ENCODE data around the gene FMO5.
"Not testable (repeated sequence)": the region's sequence is repeated elsewhere in the genome, so short reads cannot be mapped to it uniquely, and the experiment has no call there.

FMO5 gene

DNA sequence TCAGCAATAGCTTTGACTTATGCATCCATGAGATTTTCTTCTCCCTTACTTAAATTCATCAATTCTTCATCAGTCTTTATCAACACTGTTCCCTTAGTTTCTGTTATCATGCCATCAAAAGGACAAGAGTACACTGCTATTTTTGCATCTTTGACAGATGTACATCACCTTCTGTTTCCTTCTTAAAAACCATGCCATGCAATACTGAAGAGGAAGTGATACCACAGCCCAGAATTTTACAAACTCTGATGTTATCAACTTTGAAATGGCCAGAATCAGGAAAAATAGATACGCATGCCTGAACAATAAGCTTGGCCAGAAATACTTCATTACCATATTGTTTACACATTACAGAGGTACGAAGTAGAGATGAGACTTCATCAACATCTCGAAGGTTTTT lies 21.1 kb downstream of the FMO5 start:
- no peak for DNase-seq

DNA sequence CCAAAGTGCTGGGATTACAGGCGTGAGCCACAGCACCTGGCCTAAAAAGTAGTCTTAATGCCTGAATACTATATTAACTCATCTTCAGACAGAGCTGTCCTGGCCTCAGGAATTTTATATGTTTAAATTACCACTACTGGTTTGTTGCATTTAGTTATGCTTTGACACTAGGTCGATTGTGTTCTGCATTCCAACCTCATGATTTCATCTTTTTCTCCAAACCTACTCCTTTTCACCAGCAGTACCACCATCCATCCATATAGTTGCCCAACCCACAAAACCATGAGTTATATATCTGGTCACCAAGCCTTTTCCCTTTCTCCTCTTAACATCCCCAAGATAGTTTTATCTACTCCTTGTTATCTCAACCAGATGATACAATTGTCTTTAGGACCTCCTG lies 22.6 kb downstream of the FMO5 start:
- no peak for DNase-seq

DNA sequence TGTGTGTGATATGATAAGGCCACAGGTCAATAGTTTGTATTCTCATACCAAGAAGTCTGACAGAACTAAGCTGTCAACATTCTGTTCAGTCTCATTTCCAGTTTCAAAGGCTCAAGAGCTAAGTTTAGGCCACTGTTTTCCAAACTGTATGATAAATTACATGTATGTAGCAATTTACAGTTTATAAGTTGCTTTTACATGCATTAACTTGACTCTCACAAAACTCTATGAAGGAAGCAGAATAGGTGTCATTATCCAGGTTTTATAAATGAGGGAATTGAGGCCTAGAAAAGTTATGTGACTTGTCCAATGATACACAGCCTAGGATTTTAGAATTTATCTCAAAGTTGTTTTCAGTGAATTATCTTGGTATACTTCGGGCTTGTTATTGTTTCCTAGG lies 23.4 kb downstream of the FMO5 start:
- DNase-seq = no peak

DNA sequence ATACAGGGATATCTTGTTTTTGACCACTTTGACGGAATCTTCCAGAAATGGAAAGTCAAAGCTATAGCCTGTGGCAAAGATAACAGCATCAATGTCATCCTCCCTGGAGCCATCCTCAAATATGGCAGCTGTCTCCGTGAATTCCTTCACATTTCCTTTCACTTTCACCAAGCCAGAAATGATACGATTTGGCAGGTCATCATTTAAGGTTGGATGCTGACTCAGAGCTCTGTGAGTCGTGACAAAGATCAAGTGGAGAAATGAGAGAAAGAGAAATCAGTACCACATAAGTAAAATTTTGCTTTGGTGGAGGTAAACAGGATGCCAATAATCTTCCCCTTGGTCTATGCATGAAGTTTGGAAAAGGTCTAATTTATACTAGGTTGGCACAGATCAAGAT lies 23.9 kb downstream of the FMO5 start:
- no peak for DNase-seq

DNA sequence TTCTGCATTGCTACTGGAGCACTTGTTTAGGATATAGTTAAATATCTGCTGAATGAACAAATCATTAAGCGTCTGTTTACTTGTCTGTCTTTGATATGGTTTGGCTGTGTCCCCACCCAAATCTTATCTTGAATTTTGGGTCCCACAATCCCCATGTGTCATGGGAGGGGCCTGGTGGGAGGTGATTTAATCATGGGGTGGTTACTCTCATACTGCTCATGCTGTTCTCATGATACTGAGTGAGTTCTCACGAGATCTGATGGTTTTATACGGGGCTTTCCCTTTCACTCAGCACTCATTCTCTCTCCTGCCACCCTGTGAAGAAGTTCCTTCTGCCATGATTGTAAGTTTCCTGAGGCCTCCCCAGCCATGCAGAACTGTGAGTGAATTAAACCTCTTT lies 27.8 kb downstream of the FMO5 start:
- not testable (repeated sequence) for DNase-seq

DNA sequence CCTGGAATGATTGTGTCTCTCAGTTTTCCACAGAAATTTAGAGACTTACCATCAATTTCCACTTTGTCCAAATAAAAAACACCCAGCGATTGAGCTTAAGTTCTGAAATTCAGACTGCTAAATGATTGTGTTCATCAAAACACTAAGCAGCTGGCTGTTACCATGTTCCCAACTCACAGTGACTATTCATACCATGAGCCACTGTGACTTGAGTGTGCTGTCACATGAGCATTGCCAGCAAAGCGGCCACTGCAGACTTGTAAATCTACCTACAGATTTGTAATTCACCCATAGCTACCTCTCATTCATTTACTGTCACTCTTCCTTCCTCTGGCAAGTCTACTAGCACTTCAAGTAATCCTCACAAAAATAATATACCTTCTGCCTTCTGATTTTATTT lies 35.6 kb downstream of the FMO5 start:
- no peak for DNase-seq

DNA sequence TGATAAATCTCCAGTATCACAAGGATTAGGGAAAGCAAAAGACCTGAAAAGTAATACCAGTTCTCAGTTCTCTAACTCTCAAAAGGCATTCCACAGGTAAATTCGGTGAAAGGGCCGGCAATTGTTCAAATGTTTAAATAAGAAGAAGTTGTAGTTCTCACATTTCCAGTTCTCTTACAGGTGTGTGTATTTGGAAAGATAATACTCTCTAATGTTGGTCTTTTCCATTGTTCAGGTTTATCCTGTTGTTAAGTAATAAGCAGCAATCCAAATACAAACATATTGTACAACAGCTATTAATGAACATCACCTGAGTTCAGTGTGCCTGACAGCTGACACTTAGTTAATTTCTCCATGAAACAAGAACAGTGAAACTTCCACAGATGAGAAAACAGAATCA lies 39.7 kb downstream of the FMO5 start:
- no peak for DNase-seq

DNA sequence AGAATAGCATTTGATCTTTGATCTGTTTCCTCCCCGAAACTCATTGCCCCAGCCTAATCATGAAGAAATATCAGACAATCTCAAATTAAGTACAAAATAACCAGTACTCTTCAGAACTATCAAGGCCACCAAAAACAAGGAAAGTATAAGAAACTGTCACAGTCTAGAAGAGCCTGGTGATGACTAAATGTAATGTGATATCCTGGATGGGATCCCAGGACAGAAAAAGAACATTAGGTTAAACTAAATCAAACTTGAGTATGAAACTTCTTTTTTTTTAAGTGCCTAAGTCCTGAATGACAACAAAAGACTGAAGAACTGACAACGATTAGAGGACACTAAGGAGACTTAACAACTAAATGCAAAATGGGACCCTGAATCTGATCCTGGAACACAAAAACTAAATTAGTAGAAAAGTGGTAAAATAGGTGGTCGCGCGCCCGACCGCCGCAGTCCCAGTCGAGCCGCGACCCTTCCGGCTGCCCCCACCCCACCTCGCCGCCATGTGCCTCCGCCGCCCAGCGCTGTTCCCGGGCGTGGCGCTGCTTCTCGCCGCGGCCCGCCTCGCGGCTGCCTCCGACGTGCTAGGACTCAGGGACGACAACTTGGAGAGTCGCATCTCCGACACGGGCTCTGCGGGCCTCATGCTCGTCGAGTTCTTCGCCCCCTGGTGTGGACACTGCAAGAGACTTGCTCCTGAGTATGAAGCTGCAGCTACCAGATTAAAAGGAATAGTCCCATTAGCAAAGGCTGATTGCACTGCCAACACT lies 47.3 kb downstream of the FMO5 start:
- DNase-seq = no peak

DNA sequence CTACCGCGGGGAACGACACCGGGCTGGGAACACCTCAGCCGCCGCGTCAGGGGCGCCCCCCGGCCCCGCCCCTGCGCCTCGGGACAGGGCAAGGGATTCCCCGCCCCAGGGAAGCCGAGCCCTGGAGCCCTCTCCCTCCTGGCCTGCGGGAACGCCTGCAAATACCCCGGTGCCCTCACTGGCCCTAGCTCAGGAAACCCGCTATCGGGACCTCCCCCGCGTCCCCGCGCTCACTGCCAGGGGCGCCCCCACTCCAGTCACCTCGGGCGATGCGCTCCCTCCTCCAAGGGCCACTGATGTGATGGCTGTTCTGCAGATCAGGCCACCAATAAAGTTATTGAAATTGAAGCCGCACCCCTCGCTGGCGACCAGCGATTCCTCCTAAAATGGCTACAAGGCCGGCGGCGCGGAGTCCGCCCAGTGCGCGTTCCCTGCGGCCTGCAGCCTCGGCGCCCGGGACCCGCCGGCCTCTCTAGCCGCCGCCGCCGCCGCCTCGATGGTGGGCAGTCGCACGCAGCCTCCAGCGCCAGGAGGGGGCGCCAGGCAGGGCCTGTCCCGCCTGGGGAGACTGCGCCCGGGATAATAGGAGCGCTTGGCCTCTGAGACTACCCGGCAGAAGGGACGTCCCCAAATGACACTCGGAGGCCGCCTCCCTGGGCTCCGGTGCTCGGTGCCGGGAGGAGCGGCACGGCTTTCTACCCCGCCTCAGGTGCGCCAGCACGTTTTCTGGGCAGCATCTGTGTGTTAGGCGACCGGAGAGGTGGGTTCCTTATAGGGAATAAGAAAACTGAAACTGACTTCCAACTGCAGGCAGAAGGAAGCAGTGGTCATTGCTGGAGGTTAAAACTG lies 52.7 kb downstream of the FMO5 start, which contains the start of gene PRKAB2:
Gene PRKAB2 (minus strand): TSS at position 303 of the 849 bp plus-strand sequence. CDS start 326 bp downstream, outside the sequence.
- DNase-seq = peak; percentile 90

DNA sequence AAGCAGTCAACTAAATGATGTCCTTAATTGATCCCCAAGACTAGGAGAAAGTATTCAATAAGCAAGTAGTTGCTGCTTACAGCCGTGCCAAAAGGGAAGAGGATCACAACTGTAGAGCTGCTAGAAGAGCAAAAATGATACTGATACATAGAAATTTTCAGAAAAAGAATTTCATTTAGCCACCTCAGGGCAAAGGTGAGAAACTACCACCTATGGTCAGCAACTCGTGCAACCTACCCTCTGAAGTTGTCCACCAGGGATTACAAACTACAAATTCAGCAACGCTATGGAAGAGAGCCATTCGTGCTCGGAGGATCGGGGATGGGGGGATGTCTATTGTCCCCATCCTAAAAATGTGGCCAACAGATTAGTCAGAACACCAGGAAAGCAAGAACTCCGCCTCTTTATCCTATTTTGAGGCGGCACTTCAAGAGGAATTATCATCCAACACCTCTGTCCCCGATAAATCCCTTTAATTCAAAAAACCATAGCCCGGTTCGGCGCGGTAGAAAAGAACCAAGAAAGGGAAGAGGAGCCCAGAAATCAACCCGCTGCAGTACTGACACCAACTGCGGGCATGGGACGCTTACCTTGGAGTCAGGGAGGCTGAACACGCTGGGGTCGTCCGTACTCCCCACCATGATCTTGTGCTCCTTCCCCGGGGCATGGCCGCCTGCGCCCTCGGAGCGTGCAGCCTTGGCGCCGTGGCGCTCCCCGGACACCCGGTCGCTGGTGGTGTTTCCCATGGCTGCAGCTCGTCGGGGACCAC lies 53.6 kb downstream of the FMO5 start:
- no peak for DNase-seq

DNA sequence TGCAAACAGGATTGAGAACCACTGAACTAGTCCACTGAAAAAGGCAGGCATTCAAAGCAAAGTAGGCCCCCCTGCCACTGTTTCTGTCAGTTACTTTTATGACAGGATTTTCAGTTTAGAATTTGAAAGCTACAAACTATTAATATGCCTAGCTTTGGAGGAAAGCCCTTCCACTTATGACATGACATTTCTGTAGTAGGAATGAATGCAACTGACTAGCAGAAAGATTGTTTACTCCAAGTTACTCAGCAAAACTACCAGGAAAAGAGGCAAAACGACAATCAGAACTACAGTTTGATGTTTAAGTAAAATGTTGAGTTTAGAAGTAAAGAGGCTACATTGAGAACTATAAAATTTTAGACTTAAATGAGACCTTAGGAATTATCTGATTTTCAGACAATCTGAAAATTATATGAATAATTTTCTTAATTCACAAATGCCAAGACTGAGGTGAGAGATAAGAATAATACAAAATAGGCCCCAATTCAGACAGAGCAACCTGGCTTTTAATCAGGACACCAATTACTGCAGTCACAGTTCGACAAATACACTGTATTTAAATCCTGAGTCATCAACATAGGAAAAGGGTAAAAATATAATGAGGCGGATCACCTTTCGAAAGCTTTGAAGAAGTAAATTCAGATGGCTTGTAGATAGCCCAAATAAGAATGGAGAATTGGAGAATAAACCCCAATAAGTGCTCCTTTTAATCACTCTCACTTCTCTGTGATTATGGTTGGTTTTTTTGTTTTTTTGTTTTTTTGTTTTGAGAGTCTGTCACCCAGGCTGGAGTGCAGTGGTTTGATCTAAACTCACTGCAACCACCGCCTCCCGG lies 55.1 kb downstream of the FMO5 start:
- DNase-seq = no peak

DNA sequence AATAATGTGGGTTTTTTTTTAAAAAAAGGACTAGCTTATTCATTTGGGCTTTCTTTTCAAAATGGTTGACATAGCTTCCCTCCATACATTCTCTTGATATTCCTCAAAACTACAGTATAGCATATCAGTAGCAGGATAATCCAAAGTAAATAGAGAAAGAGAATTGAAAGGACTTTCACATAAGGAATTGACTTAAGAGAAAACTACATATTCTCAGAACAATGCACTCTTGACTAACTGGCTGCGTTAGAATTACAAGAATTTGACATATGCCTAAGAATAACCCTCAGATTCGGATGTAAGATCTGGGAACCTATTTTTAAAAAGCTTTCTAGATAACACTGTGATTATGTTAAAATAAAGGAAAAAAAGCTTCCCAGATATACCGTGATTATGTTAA lies 56.0 kb downstream of the FMO5 start:
- no peak for DNase-seq

DNA sequence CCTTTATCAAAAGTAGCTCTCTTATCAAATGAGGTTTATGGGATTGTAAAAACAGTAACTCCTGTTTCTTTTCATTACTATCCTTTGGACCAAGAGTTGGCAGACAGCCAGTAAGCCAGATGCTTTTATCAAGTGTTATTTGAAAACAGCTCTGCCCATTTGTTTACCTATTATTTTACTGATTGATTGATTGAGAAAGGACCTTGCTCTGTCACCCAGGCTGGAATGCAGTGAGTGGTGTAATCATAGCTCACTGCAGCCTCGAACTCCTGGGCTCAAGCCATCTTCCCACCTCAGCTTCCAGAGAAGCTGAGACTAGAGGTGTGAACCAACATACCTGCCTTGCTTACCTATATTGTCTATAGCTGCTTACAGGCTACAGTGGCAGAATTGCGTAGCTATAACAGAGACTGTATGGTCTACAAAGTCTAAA lies 56.5 kb downstream of the FMO5 start:
- no peak for DNase-seq

DNA sequence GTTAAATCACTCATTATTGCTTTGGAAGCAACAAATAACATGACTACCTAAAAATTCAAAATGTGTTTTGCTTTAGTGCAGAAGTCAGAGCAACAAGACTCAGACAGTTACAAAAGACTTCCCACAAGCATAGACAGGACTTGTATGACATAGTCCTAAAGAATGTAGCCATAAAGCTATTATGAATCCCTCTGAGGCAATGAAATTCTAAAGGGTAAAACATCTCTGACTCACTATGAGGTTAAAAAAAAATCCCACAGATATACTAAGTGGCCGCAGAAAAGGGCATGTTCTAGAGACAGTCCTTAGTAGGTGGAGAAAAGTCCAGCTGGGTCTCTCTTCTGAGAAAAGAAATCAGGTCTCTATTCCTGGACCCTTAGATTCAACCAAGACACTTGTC lies 57.8 kb downstream of the FMO5 start:
- no peak for DNase-seq

DNA sequence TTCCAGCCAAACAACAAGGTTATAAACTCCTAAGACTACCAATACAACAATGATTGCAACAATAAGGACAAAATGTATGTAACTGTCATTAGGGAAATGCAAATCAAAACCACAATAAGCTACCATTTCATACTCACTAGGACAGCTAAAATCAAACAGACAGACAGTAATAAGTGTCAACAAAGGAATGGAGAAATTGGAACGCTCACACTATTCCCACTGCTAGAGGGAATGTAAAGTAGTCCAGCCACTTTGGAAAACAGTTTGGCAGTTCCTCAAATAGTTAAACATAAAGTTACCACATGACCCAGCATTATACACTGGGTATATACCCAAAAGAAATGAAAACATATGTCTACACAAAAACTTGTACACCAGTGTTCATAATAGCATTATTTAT lies 62.1 kb downstream of the FMO5 start:
- no peak for DNase-seq

DNA sequence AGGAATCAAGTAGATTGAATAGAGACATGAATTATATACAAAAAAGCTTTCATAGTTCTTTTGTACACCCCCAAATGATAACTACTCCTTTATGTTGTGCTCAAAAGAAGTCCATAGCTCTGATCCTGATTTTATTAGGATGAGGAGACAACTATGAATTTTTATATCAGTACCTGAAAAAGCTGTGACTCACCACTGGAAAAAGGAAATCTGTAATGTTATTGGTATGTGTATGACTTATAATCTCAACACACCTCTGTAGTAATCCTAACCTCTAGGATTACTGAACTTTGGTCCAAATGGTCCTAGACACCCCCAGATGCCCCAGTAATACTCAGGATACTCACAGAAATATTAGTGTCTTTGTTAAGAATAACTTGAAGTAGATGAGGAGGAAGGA lies 63.0 kb downstream of the FMO5 start:
- no peak for DNase-seq

DNA sequence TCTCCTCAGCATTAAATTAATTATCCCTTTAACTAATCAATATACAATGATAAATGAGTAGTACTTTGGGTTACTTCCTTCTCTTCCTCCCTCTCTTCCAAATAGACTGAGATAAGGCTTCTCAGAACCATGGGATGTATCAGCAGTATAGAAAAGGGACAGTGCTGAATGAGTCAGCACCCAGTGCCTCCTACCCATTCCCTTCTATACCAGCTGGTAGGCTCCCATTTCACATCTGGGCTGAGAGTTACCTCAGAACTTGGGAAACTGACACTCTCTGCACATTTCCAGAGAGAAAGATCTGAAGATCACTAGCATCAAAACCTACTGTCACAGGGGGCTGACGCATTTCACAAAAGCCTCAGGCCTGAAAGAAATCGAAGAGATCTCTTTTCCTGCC lies 68.0 kb downstream of the FMO5 start:
- not testable (repeated sequence) for DNase-seq

DNA sequence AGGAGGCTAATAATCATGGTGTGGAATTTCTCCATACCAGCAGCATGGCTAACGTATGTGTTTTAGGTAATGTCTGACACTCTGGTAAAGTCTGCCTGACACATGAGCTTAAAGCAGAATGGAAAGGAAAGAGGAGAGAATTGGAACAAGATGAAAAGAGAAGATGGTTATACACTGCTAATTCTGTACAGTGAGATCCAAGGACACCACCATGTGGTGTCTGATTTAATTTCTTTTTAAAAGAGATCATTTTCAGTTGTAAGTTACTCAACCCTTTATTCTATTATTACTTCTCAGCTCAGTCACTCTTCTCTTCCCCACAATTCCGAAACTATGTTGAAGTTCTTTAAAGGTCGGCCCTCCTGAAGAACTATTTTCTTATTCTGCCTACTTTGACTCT lies 68.5 kb downstream of the FMO5 start:
- no peak for DNase-seq

DNA sequence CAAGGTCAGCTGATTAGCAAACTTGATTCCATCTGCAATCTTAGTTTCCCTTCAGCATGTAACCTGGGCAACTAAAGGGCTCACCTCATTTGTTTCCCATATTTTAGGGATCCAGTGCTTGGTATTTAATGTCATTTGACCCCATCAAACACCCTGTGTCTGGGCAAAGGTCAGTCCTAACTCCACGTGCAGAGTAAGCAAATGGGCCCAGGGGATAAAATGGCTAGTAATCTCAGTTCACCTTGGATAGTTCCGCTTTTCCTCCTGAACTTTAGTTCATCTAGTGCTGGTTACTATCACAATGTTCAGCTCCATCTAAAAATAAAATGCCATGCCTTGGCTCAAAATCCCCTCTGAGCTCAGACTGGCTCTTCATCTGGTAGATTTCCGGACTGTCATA lies 72.4 kb downstream of the FMO5 start:
- DNase-seq = no peak

DNA sequence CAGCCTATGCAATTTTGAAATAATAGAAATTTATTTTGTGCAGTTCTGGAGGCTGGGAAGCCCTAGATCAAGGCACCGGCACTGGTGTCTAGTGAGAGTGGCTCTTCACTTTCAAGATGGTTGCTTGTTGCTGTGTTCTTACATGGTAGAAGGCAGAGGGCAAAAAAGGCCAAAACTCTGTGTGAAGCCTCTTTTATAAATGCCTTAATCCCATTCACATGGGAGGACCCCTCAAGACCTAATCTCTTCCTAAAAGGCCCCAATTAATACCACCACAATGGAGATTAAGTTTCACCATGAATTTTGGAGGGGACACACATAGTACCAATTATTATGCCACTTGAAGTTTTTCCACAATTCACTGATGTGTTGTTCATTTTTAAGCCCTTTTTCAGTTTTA lies 73.9 kb downstream of the FMO5 start:
- DNase-seq = no peak

DNA sequence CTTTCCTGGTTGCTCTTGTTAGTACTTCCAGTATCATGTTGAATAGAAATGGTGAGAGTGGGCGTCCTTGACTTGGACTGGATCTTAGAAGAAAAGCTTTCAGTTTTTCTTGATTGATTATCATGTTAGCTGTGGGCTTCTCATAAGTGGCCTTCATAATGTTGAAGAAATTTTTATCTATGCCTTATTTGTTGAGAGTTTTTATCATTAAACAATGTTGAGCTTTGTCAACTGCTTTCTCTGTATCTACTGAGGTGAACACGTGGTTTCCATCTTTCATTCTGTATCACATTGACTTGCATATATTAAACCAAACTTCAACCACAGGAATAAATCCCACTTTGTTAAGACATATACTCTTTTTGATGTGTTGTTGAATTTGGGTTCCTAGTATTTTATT lies 82.3 kb downstream of the FMO5 start:
- no peak for DNase-seq

All from NCI-H2107 (cell line).